Activated CD8-positive, alpha-beta T cell treated with anti-CD3 and anti-CD28 coated beads for 36 hours (primary cell): ENCODE data around the gene BFSP2. TPM values are rescaled to one million over a fixed set of nuclear protein-coding genes. Genes with fewer than 3 reads are reported as not detected.

Experiments
- ATAC-seq: fragments of 200-7000 bp; cut with Tn5 transposase; one replicate; pipeline ENCODE4 v1.10.0; 2021; ENCODE audit warnings: mild to moderate bottlenecking, moderate library complexity
- CTCF ChIA-PET: fragments of 350-600 bp; sonication (Branson Sonifier 250); formaldehyde crosslinking; loops from one replicate; lab custom pipeline; 2021; ENCODE audit warnings: antibody characterized with exemption; lab: Charles Lee
- POLR2A ChIA-PET: fragments of 350-600 bp; sonication (Branson Sonifier 250); formaldehyde crosslinking; loops from one replicate; lab custom pipeline; 2021; ENCODE audit warnings: antibody characterized with exemption; lab: Charles Lee
- DNase-seq: peaks from one replicate; pipeline ENCODE4 v3.0.0-alpha.2; 2020
- H3K27ac Mint-ChIP-seq: one replicate; pipeline ENCODE4 v1.8.0; 2021; ENCODE audit warnings: mild to moderate bottlenecking, mixed read lengths
- H3K27me3 Mint-ChIP-seq: one replicate; pipeline ENCODE4 v1.8.0; 2021; ENCODE audit warnings: mixed read lengths
- H3K36me3 Mint-ChIP-seq: one replicate; pipeline ENCODE4 v1.8.0; 2021; ENCODE audit warnings: low read depth, mixed read lengths
- H3K4me1 Mint-ChIP-seq: one replicate; pipeline ENCODE4 v1.8.0; 2021; ENCODE audit warnings: low read depth, mixed read lengths
- H3K4me3 Mint-ChIP-seq: one replicate; pipeline ENCODE4 v1.8.0; 2021; ENCODE audit warnings: mild to moderate bottlenecking, moderate library complexity, mixed read lengths
- H3K9me3 Mint-ChIP-seq: one replicate; pipeline ENCODE4 v1.8.0; 2021; ENCODE audit warnings: mixed read lengths
- CTCF ChIP-seq: fragments of 200-600 bp; IDR thresholded peaks from one replicate; pipeline ENCODE4 v1.8.0; 2022; ENCODE audit warnings: antibody characterized with exemption, mild to moderate bottlenecking
- intact Hi-C: fragments of 100-400 bp; cut with micrococcal nuclease; formaldehyde crosslinking; loops from one replicate; pipeline ENCODE4 v1.10.0; 2022
- total RNA-seq, 2 experiments: library from RNA; stranded (reverse); gene quantifications; one replicate each; pipeline ENCODE4 v1.2.3, GENCODE V29; 2021

Gene BFSP2
- total RNA-seq, 2 experiments from 2014 or later: 0.51 to 1.1 TPM

DNA sequence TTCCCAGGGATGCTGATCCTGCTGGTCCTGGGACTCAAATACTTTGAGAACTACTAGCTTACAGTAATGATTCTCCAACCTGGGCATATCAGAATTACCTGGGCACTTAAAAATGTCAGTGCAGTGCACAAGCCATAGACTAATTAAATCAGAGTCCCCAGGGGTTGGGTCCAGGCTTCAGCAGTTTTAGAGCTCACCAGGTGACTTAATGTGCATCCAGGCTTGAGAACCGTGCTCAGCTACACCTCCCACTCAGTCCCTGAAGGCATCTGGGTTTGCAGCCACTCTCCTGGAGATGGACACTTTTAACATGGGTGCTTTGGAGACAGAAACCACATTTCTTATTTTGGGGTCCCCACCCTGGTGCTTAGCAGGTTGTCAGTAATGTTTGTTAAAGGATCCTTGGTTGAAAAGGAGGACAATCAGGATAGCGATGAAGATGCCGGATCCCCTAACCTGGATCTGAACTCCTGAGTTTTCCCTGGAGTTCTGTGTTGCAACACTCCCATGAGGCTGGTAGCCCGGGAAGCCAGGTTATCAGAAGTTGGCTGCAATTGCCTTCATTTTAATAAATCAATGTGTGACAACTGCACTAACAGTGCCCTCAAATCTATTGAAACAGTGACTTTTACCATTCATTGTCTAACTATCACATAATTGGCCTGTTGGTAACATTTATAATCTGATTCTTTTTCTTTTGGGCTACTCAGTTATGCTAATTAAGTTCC, 48.1 kb downstream of the BFSP2 start:
- intact Hi-C loops: loop anchor here (5.0 kb wide), 1 partner anchor 44 kb away; no protein-coding TSS in a partner anchor
- Mint-ChIP-seq H3K4me3 (no peak overlapping the region), H3K9me3 (no peaks in the 10 kb centered on the region), H3K27ac (peak overlapping the region; percentile 67), H3K27me3 (no peaks in the 10 kb centered on the region), H3K4me1 (peaks cover 29% of the 10 kb centered on the region), H3K36me3 (no peaks in the 10 kb centered on the region)
- ChIA-PET POLR2A (interaction anchor here (1.0 to 2.1 kb wide), 6 partner anchors 9 to 136 kb away, joined by 3 to 8 read pairs (median 3); no protein-coding TSS in a partner anchor), CTCF (interaction anchor here (1.4 to 1.9 kb wide), 4 partner anchors 10 to 125 kb away, joined by 3 to 8 read pairs (median 4); no protein-coding TSS in a partner anchor)
- ATAC-seq: no peak
- DNase-seq: no peak
- no peak for TF ChIP-seq CTCF

- H3K4me3 Mint-ChIP-seq: no peak overlapping the region
- ATAC-seq: peak; percentile 88
- H3K27me3 Mint-ChIP-seq: no peaks in the 10 kb centered on the region
- H3K9me3 Mint-ChIP-seq: no peaks in the 10 kb centered on the region
- DNase-seq: peak; percentile 77
- no peaks in the 10 kb centered on the region for H3K36me3 Mint-ChIP-seq
- intact Hi-C loops: loop anchor here (5.0 kb wide), 1 partner anchor 44 kb away; no protein-coding TSS in a partner anchor
- no peak for TF ChIP-seq CTCF
- peaks cover 23% of the 10 kb centered on the region for H3K4me1 Mint-ChIP-seq
- ChIA-PET POLR2A (interaction anchor here (0.7 to 2.1 kb wide), 5 partner anchors 9 to 135 kb away, joined by 3 to 8 read pairs (median 3); no protein-coding TSS in a partner anchor), CTCF (interaction anchor here (0.8 to 2.5 kb wide), 6 partner anchors 9 to 124 kb away, joined by 3 to 8 read pairs (median 4); no protein-coding TSS in a partner anchor)
- peak overlapping the region; percentile 67 for H3K27ac Mint-ChIP-seq
These were observed 48.7 kb downstream of the BFSP2 start for GRCh38 chr3:133448478-133449122.

GRCh38 chr3:133451309-133451708, 51.5 kb downstream of the BFSP2 start:
- no peak overlapping the region for H3K27ac Mint-ChIP-seq
- CTCF ChIA-PET: interaction anchor here (6.6 kb wide), 1 partner anchor 37 kb away, joined by 37 read pairs; no protein-coding TSS in a partner anchor
- no peaks in the 10 kb centered on the region for H3K27me3 Mint-ChIP-seq
- no peaks in the 10 kb centered on the region for H3K9me3 Mint-ChIP-seq
- POLR2A ChIA-PET: interaction anchor here (1.0 kb wide), 1 partner anchor 8 kb away, joined by 4 read pairs; no protein-coding TSS in a partner anchor
- no peak for TF ChIP-seq CTCF
- ATAC-seq (no peak), DNase-seq (no peak)
- no peak overlapping the region for H3K4me3 Mint-ChIP-seq
- intact Hi-C loops: no loop called here
- peaks cover 16% of the 10 kb centered on the region for H3K4me1 Mint-ChIP-seq
- H3K36me3 Mint-ChIP-seq: no peaks in the 10 kb centered on the region

DNA sequence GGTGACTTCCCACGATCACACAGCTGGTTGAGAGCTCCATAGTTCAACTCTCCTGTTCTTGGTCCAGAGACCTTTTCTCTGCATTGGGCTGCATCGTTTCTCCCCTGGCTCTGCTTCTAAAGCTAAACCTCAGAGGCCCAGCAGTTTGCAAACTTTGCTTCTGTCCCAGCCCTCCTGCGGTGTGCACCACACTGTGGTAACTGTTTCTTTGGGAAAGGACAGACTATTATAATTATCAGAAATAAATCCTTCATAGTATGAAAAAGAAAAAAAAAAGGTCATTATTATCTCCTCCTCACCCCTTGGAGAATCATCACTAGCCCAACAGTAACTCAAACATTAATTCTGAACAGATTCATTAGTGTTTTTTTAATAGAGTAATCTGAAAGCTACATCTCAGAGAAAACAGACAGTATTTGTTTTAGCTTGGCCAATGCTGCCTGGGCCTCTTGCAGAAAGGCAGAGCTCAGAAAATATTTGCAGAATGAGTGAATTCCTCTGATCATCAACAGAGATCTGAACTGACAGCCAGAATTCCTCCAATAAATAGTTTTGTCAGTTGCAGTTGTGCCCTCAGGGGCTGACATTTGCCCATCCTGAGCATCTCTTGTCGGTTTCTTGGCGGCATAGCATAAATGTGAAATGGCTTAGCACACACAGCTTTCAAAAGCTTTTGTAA, 52.9 kb downstream of the BFSP2 start:
- no peak for ATAC-seq

More for the DNA sequence above, 52.9 kb downstream of the BFSP2 start:
- no peaks in the 10 kb centered on the region for H3K27me3 Mint-ChIP-seq
- H3K27ac Mint-ChIP-seq: no peak overlapping the region
- CTCF ChIA-PET: interaction anchor here (6.6 kb wide), 1 partner anchor 35 kb away, joined by 37 read pairs; no protein-coding TSS in a partner anchor
- no peaks in the 10 kb centered on the region for H3K36me3 Mint-ChIP-seq
- DNase-seq: no peak
- H3K9me3 Mint-ChIP-seq: no peaks in the 10 kb centered on the region
- H3K4me1 Mint-ChIP-seq: peaks cover 16% of the 10 kb centered on the region
- TF ChIP-seq CTCF: no peak
- POLR2A ChIA-PET: interaction anchor here (0.6 to 1.5 kb wide), 4 partner anchors 10 to 123 kb away, joined by 3 to 4 read pairs (median 3); no protein-coding TSS in a partner anchor
- intact Hi-C loops: no loop called here
- H3K4me3 Mint-ChIP-seq: no peak overlapping the region
